DMS53 treated with DMSO at 0.1 percent for 48 hours (cell line): ENCODE measurements around the gene UBE2Q1.

Experiments used
- DNase-seq: peaks from one replicate; lab custom pipeline; 2025; ENCODE audit not compliant: unreplicated experiment; lab: John Stamatoyannopoulos, UW

UBE2Q1 gene

DNA sequence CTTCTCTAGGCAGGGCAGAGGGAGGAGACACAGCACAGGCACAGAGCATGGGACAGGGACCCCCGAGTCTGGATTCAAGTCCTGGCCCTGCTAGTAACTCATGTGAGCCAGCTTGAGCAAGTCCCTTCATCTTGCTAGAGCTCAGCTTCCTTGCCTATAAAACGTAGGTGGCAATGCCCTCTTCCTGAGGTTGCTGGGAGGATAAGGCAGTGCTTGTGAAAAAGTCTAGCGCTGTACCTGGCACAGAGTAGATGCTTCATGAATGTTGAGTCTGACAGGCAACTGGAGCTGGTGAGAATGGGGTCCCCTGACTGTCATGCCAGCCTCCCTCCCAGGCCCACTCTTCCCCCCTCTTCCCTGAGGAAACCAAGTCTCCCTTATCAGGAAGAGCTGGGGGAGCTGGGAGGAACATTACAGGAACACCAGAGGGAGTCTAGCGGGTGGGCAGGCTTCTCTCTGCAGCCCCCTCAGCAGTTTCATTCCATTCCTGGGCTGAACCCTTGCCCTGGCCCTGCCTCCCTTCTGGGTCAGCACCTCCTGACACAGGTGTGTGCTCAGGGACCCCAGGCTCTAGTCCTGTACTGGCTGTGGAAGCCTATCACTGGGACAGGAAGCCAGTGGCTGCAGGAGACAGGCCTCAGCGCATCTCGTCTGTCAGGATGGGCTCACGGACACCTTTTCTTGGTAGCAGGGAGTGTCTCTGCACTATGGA is 19.0 kb upstream of the UBE2Q1 start:
- DNase-seq: no peak

DNA sequence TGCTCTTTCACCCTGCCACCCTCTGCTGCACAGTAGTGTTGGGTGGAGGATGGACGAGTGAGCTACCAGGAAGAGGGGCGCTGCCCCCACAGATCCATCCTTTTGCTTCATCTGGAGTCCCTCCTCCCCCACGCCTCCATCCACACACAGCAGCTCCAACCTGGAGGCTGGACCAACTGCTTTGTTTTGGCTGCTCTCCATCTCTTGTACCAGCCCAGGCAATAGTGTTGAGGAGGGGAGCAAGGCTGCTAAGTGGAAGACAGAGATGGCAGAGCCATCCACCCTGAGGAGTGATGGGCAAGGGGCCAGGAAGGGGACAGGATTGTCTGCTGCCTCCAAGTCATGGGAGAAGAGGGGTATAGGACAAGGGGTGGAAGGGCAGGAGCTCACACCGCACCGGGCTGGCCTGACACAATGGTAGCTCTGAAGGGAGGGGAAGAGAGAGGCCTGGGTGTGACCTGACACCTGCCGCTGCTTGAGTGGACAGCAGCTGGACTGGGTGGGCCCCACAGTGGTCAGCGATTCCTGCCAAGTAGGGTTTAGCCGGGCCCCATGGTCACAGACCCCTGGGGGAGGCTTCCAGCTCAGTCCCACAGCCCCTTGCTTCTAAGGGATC is 17.6 kb upstream of the UBE2Q1 start:
- no peak for DNase-seq

DNA sequence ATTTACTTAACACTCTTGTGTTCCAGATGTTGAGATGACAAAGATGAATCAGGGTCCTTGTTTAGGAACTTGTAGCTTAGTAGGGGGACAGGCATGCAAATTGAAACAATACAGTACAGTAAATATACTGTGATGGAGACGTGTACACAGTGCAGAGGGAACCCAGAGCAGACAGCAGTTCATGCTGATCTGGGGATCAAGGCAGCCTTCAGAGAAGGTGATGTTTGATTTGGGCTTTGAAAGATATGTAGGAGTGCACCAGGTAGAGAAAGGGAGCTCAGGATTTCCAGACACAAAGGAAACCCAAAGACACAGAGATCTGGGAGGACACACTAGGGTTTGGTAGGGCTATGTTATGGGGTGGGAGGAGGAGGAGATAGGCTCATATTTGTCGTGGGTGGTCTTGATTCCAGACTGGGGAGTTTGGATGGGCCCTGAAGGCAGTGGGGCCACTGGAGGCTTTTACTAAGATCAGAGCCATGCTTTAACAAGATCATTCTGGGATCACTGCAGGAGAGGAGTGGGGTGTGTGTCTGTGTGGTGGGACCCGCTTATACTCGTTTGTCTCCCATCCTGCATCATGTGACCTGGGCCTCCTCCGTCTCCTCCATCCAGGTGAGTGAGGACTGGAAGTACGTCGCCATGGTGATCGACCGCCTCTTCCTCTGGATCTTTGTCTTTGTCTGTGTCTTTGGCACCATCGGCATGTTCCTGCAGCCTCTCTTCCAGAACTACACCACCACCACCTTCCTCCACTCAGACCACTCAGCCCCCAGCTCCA is 16.9 kb upstream of the UBE2Q1 start:
- DNase-seq: no peak

DNA sequence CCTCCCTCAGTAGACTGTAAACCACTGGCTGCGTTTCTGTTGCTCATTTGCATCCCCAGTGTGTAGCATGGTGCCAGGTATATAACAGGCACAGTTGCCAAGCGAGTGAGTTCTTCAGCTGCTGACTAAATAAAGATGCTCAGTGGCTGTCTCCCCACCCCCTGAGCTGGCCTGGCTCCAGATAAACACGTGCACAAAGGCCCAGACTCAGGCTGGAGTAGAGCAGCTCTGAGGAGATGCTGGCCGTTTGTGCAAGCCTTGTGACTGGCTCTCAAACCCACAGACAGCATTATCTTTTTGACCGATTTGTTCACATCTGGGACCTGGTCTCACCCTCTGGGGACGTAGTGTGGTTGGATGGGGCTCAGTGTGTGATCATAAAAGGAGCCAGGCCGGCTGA is 16.3 kb upstream of the UBE2Q1 start:
- peak; percentile 7 for DNase-seq

DNA sequence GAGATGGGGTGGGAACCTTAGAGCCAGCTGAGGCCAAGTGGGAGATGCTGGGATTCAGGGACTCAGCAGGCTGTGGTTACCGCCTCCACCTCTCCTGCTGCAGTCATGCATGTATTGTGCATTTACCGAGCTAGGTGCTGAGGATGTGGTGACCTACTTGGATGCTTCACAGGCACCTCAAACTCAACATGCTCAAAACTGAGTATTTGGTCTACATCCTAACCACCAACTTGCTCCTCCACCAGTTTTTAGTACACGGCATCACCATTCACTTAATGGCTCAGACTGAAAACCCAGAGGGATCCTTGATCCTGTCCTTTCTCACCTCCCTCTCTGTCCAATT is 14.7 kb upstream of the UBE2Q1 start:
- no peak for DNase-seq

DNA sequence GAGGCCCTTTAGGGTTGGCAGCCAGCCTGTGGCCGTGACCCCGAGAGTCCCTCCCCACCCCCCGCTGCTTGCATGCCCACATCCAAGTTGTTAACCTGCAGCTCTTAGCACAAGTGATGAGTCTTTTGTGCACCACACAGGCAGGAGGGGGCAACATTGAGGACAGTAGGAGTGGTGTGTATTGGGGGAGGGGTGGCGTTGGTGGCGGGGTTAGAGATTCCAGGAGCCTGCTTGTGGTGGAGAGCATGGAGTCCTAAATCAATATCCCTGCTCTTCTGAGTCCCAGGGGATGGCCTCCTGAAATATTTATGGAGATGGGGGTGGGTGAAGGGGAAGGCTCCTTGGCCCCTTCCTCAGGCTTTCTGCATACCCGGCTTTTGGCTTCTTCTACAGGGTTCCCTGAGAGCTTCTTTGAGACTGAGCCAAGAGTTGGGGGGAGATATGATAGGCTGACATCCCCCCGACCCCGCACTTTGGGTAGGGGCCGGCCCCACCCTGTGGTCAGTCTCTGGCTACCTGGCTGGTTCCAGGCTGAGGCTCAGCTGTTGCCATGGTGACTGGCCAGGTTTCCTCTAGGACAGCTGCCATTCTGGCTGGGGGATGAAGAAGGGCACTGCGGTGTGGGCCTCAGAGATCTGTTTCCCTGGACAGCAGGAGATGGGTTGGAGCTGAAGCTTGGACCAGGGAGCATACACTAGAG is 14.2 kb upstream of the UBE2Q1 start:
- DNase-seq: no peak

DNA sequence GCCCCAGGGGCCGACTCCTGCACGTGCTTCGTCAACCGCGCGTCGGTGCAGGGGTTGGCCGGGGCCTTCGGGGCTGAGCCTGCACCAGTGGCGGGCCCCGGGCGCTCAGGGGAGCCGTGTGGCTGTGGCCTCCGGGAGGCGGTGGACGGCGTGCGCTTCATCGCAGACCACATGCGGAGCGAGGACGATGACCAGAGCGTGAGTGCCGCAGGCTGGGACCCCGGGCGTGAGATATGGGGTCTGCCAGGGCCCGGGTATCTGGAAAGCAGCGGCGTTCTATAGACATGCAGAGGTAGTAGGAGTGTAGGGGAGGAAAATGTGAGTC is 13.5 kb upstream of the UBE2Q1 start:
- no peak for DNase-seq

DNA sequence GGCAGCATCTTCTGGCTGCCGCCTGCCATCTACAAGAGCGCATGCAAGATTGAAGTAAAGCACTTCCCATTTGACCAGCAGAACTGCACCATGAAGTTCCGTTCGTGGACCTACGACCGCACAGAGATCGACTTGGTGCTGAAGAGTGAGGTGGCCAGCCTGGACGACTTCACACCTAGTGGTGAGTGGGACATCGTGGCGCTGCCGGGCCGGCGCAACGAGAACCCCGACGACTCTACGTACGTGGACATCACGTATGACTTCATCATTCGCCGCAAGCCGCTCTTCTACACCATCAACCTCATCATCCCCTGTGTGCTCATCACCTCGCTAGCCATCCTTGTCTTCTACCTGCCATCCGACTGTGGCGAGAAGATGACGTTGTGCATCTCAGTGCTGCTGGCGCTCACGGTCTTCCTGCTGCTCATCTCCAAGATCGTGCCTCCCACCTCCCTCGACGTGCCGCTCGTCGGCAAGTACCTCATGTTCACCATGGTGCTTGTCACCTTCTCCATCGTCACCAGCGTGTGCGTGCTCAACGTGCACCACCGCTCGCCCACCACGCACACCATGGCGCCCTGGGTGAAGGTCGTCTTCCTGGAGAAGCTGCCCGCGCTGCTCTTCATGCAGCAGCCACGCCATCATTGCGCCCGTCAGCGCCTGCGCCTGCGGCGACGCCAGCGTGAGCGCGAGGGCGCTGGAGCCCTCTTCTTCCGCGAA is 12.9 kb upstream of the UBE2Q1 start:
- DNase-seq: no peak

DNA sequence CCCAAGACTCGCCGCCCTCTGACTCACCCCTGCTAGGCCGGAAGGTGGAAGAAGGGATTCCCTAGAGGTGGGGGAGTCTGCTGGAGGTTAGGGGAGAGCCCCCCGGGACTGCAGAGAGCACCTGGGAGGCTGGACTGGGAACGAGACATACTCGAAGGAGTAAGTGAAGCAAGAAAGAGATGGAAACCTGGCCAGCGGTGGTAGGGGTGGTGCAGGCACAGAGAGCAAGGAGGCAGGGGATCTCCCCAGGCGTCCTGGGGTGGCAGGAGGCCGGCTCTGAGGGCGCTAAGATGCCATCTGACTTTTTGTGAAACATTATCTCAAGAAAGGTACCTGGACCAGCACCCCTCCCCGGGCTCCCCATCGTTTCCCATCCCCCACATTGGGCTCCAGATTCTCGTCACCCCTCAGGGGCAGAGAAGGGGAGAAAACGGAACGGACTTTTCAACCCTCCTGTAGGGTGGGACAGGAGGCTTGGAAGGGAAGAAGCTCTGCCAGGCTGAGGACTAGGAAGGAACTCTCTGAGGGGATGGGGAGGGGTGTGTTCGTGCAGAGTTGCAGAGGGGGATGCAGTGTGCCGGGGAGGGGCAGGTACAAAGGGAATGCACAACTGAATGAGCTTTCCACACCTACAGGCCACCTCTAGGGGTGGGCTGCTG is 9.8 kb upstream of the UBE2Q1 start:
- DNase-seq: no peak

DNA sequence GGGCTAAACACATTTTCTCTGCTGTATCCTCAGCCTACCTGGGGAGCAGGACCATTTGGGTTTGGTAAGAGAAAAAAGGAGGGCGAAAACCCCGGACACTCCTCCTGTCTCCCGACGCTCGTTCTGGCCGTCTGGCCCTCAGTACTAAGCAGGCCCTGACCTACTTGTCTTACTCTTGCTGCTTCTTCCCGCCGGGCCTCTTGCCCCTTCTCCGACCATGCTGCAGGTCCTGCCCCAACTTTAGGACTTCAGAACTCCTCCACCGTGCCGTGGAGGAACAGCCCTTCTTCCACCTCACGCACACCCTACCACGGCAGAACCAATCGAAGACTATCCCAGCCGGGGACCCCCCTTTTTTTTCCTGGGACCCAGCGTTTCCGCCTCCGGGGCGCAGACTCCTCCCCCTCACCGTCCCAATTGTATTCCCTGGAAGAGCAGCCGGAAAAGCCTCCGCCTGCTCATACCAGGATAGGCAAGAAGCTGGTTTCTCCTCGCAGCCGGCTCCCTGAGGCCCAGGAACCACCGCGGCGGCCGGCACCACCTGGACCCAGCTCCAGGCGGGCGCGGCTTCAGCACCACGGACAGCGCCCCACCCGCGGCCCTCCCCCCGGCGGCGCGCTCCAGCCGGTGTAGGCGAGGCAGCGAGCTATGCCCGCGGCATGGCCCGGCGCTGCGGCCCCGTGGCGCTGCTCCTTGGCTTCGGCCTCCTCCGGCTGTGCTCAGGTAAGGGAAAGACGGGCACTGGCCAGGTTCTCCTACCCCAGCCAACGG is 9.1 kb upstream of the UBE2Q1 start, which contains the start of gene CHRNB2:
Gene CHRNB2 (plus strand): TSS at position 393 of the 771 bp plus-strand sequence. CDS start 267 bp downstream, at position 660.
- peak; percentile 64 for DNase-seq

DNA sequence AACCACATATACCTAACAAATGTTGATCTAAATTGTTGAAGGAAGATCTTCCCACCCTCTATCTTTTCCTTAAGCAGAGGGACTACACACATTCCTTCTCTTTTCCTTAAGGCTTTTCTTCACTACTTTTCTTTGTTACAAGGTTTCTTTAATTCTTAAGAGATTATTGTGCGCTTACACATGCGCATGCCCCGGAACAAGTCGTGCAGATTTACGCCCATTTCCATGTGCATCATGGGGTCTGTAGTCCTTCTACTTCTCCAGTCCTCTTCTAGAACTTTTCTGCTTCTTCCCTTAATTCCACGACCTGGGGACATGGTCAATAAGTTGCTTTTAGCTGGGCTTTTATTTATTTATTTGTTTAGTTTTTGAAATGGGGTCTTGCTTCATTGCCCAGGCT is 7.4 kb upstream of the UBE2Q1 start:
- DNase-seq: no peak

DNA sequence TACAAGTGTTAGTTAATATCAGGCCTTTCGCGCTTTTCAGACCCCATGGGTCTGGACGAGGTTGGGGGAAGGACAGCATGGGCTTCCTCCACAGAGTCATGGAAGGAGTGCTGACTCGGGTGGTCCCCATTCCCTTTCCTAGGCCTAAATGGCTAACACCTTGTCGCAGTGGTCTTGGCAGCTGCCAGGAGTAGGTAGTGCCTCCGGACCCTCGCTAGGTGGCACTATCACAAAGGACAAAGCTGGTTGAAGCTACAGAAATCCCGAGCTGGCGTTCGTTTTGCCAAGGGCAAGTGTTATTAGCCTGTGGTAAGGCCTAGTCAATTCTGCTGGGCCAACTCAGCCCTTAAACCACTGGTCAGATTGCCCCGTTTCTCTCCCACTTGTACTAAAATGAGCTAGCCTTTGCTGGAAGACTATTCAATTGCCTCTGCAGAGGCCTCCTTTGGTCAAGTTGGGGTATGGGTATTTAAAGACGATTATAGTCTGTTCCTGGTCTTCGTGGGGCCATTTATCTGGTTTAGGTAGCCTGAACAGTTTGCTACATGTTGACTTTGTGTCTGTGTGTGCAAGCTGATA is 1.1 kb upstream of the UBE2Q1 start:
- DNase-seq: peak; percentile 86

DNA sequence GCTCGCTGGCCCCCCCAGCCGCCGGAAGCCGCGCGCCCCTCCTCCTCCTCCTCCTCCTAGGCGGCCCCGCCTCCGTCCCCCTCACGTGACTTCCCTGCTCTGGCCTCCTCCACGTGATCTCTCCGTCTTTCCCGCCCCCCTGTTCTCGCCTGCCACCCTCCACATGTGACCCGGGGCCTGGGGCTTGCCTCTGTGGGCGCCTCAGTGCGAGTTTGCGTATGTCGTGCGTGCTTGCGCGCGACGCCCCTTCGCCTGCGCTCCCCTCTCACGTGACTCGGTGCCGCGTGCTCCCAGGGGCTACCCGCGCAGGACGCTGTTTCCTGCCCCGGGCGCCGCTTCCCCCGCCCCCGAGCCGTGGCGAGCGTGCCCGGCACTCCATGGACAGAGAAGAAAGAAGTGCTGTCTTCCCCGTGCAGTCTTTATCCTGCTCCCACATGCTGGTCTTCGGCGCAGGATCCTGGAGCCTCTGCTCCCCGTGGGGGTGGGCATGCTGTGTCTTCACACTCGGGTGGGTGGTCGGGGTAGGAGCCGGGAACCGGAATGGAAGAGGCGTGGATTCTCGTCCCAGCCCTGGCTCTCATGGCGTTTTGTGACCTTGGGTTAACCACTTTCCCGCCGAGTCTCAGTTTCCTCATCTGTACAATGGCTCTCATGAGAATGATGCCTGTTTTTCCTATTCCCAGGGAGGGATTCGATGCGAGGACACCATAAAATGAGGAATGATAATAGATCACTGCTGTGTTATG is 431 bp upstream of the UBE2Q1 start:
- DNase-seq: peak; percentile 97

DNA sequence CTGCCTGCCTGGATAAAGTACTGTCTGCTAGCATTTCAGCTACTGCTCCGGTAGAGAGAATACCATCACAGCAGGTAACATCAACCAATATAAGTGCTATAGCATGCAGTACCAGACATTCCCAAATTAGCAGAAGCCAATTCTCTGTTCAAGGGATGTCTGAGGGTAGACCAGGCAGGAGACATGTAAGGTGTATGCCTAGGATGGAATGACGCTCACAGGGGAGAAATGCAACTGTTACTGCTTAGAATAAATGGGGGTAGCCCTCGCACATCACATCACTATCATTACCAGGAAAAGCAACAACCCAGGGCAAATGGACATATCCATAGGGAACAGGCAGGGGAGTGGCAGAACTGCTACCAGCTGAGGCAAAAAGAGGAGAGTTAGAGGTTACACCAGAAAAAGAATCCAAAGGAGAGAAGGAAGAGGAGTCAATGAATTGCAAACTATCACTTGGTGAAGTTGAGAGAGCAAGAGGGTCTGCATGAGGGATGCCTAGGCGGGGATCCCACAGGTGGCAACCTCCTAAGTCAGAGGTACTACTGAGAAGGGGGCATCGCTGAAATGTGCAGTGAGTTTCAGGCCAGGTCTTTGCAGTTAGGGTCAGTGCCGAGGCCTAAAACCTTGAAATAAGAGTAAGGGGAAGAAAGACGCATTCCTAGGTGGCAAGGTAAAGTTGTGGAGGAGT is 1.1 kb downstream of the UBE2Q1 start:
- DNase-seq: no peak

DNA sequence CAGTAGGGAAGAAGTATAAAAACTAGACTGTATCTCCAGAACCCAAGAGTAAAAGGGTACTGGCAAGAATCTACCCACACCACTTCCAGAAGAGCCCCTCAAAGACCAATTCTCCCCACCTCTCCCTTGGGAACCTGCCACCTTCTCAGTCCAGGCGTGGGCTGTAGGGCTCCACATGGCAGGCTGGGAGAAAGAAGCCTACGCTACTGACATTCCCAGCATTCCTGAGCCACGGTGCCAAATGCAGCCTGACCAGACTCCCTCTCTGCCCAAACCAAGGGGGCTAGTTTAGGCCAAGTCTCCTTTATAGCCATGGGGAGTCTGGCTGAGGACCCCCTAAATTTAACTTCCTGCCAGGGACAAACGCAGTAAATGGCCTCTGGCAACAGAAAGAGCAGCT is 2.0 kb downstream of the UBE2Q1 start:
- DNase-seq: no peak

DNA sequence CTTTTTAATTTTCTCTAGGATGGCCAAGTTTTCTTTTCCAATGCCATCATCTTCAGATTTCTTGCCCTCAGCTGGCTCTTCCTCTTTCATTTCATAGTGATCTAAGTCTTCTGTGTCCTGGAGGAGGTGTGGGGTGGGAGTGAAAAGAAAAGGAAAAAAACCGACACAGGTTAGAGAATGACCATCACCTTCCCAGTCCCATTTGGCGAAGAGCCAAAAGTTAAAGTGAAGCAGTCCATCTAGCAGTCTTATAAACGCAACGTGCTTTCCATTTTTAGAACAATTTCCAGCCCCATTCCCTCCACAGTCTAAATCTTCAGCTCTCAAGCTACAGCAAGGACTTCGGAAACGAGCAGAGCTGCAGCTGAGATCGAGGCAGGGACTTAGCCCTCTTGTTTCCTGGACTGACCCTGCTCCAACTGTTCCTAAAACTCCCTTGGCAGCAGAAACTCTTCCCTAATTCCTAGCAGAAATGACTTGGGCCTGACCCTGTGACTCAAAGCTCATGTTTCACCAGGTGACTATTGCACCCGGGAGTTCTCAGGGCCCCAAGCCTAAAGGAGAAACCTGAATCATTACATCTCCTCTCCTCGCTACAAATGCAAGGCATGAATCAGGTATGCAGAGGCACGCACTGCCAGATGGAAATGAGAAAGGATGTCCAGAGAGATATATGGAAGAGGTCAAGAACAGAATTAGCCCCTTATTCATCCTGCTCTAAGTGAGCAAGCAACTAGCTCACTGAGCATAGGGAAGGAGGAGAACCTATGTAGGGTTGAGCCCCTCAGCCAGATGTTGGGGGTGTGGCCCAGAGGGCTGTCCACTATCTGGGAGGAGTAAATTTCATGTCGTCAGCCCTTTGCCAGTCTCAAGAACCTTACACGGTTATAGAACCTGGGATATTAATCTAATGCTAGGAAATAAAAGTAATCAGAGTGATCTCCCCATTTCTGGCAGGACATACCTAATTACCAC is 5.1 kb downstream of the UBE2Q1 start:
- DNase-seq: no peak

DNA sequence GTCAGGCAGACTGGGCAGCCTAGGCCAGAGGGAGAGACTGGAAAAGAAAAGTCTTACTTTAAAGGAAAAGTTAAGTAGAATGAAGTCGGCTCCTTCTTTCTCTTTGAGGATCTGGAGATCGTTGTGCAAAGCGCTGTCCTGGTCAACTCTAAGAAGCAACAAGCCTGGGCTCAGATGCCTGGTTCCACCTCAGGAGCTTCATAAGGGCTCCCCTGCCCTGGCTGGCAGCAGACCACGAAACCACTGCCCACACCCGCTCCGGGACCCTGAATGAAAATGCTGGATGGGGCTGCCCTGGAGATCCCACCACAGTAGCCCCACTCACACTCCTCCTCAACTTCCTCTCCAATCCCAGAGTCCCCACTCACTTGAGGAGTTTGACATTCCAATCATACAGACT is 6.4 kb downstream of the UBE2Q1 start:
- no peak for DNase-seq
